K562 (cell line): ENCODE results near the gene TGOLN2. TPM values are rescaled to one million over a fixed set of nuclear protein-coding genes. Genes with fewer than 3 reads are reported as not detected.

Source experiments
- ELF4 ChIP-seq: fragments of 450-650 bp; formaldehyde crosslinking; IDR thresholded peaks from 2 replicates; pipeline ENCODE4 v1.4.0; 2022; ENCODE audit warnings: missing genetic modification characterization
- MAFF ChIP-seq: IDR thresholded peaks from 2 replicates; pipeline ENCODE4 v1.6.1; 2012; ENCODE audit warnings: low read length, improper control_type of control experiment
- MAZ ChIP-seq, 2 experiments: fragments of 450-650 bp in 1 of 2; sonication (generic) in 1 of 2; formaldehyde crosslinking; IDR thresholded peaks in 1 of 2; conservative IDR thresholded peaks in 1 of 2; 2 replicates each; pipeline versions ENCODE4 v1.4.0 to v1.5.0; 2020; ENCODE audit warnings: mild to moderate bottlenecking in 1 of 2, missing genetic modification reagents in 1 of 2
- TRIM28 ChIP-seq: fragments of 450-650 bp; IDR thresholded peaks from 2 replicates; pipeline ENCODE4 v1.6.1; 2017
- ZNF140 ChIP-seq: fragments of 250-450 bp; sonication (Bioruptor Pico); IDR thresholded peaks from 2 replicates; pipeline ENCODE4 v1.8.0; 2021; ENCODE audit warnings: moderate library complexity, mild to moderate bottlenecking, inconsistent platforms
- ZNF318 ChIP-seq, 2 experiments: fragments of 450-650 bp; IDR thresholded peaks; 2 replicates each; pipeline ENCODE4 v1.6.1; 2016; ENCODE audit warnings: mild to moderate bottlenecking in 2 of 2, borderline replicate concordance in 1 of 2, low read depth in 1 of 2, moderate library complexity in 1 of 2
- ZNF644 ChIP-seq: fragments of 200-800 bp; sonication (Bioruptor generic); IDR thresholded peaks from 2 replicates; pipeline ENCODE4 v1.6.1; 2016; ENCODE audit warnings: low read depth, missing genetic modification characterization, missing compliant biosample characterization
- polyA plus RNA-seq, 8 experiments: library from polyadenylated mRNA; depleted of rRNA in 4 of 8; stranded (reverse) in 5 of 8; unstranded in 3 of 8; fragments of >200 nt; fragmentation: Nextera tagmentation in 2 of 8; fragmentation: Illumina TruSeq in 1 of 8; extraction: Ambion mirVana in 2 of 8; extraction: Trizol in 1 of 8; gene quantifications; 2 replicates each; pipeline versions ENCODE4 v1.2.1 to v1.2.3, GENCODE V29; 2011 to 2014; ENCODE audit warnings: inconsistent platforms in 1 of 8, missing spikeins in 1 of 8
- total RNA-seq, 7 experiments: library from RNA; depleted of rRNA in 6 of 7; stranded (reverse); fragments of >200 nt in 6 of 7; fragmentation: Illumina TruSeq in 2 of 7; extraction: Trizol in 2 of 7; gene quantifications; 2 replicates each; pipeline versions ENCODE4 v1.2.1 to v1.2.3, GENCODE V29; 2011 to 2021; ENCODE audit warnings: low replicate concordance in 1 of 7
- TF ChIP-seq, protein P1 (sequence below): fragments of 250-450 bp; sonication (Bioruptor Pico); IDR thresholded peaks from 2 replicates; pipeline ENCODE4 v1.8.0; 2022; ENCODE audit warnings: moderate library complexity, mild to moderate bottlenecking, inconsistent platforms
- TF ChIP-seq, protein P2 (sequence below), 2 experiments: IDR thresholded peaks; 2 replicates each; pipeline ENCODE4 v1.6.1; 2012; ENCODE audit warnings: improper control_type of control experiment in 2 of 2, low read depth in 2 of 2, low read length in 2 of 2, borderline replicate concordance in 1 of 2
- TF ChIP-seq, protein P3 (sequence below): fragments of 200-800 bp; sonication (Bioruptor generic); IDR thresholded peaks from 2 replicates; pipeline ENCODE4 v1.6.1; 2017; ENCODE audit warnings: missing genetic modification characterization, missing compliant biosample characterization

TGOLN2 gene
- total and polyA plus RNA-seq, 9 of the 15 experiments (the other 6 are each of a cell fraction or from before 2014, with no cell fraction given): 13.0 to 66.5 (median 35.9) TPM

DNA sequence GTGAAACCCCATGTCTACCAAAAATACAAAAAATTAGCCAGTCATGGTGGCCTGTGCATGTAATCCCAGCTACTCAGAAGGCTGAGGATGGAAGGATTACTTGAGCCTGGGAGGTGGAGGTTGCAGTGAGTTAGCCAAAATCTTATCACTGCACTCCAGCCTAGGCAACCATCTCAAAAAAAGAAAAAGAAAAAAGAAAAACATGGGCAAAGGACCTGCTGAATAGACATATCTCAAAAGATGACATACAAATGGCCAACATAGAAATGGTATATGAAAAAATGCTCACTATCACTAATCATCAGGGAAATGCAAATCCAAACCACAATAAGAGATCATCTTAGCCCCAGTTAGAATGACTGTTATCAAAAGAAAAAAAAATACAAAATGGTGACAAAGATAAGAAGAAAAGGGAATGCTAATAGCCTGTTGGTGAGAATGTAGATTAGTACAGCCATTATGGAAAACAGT, 1.4 kb upstream of the TGOLN2 start (continued):
- TF ChIP-seq ZNF318 (IDR thresholded peaks at IDR 0.05; ENCODE audit: borderline replicate concordance in 1 of 2, low read depth in 1 of 2): 0 out of 4 replicates have a peak, but pooled peaks of 1 of the 2 experiments have one; percentile 53
- TF ChIP-seq, protein P1, sequence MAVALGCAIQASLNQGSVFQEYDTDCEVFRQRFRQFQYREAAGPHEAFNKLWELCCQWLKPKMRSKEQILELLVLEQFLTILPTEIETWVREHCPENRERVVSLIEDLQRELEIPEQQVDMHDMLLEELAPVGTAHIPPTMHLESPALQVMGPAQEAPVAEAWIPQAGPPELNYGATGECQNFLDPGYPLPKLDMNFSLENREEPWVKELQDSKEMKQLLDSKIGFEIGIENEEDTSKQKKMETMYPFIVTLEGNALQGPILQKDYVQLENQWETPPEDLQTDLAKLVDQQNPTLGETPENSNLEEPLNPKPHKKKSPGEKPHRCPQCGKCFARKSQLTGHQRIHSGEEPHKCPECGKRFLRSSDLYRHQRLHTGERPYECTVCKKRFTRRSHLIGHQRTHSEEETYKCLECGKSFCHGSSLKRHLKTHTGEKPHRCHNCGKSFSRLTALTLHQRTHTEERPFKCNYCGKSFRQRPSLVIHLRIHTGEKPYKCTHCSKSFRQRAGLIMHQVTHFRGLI (CRISPR knock-in tag): no peak
- TF ChIP-seq TRIM28: peak; percentile 66; the same call in 1 of the 2 replicates
- TF ChIP-seq, protein P2, sequence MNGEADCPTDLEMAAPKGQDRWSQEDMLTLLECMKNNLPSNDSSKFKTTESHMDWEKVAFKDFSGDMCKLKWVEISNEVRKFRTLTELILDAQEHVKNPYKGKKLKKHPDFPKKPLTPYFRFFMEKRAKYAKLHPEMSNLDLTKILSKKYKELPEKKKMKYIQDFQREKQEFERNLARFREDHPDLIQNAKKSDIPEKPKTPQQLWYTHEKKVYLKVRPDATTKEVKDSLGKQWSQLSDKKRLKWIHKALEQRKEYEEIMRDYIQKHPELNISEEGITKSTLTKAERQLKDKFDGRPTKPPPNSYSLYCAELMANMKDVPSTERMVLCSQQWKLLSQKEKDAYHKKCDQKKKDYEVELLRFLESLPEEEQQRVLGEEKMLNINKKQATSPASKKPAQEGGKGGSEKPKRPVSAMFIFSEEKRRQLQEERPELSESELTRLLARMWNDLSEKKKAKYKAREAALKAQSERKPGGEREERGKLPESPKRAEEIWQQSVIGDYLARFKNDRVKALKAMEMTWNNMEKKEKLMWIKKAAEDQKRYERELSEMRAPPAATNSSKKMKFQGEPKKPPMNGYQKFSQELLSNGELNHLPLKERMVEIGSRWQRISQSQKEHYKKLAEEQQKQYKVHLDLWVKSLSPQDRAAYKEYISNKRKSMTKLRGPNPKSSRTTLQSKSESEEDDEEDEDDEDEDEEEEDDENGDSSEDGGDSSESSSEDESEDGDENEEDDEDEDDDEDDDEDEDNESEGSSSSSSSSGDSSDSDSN (IDR thresholded peaks at IDR 0.05; ENCODE audit: borderline replicate concordance in 1 of 2, low read depth in 2 of 2, low read length in 2 of 2): no peak
- no peak for TF ChIP-seq ZNF644 (tag)
- TF ChIP-seq, protein P3, sequence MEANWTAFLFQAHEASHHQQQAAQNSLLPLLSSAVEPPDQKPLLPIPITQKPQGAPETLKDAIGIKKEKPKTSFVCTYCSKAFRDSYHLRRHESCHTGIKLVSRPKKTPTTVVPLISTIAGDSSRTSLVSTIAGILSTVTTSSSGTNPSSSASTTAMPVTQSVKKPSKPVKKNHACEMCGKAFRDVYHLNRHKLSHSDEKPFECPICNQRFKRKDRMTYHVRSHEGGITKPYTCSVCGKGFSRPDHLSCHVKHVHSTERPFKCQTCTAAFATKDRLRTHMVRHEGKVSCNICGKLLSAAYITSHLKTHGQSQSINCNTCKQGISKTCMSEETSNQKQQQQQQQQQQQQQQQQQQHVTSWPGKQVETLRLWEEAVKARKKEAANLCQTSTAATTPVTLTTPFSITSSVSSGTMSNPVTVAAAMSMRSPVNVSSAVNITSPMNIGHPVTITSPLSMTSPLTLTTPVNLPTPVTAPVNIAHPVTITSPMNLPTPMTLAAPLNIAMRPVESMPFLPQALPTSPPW (CRISPR knock-in tag): peak; percentile 26; the same call in 1 of the 2 replicates
- no peak for TF ChIP-seq MAZ (CRISPR knock-in tag; conservative IDR thresholded peaks at IDR 0.05 in 1 of 2, IDR thresholded peaks at IDR 0.05 in 1 of 2)
- no peak for TF ChIP-seq ELF4 (CRISPR knock-in tag)
- no peak for TF ChIP-seq ZNF140 (CRISPR knock-in tag)
- TF ChIP-seq MAFF: peak; percentile 79
